Left ventricle myocardium inferior (tissue), 1 donor: ENCODE measurements around the gene HLA-E. TPM values are rescaled to one million over a fixed set of nuclear protein-coding genes. Genes with fewer than 3 reads are reported as not detected.

Experiments used
- DNase-seq: peaks from one replicate; pipeline ENCODE4 v3.0.0-alpha.2; 2020
- H3K27ac ChIP-seq: fragments of 200-600 bp; replicated peaks from 2 replicates; pipeline ENCODE4 v1.8.0; 2021
- H3K27me3 ChIP-seq: fragments of 200-600 bp; 2 replicates; pipeline ENCODE4 v1.8.0; 2021; ENCODE audit warnings: low read depth
- H3K36me3 ChIP-seq: fragments of 200-600 bp; 2 replicates; pipeline ENCODE4 v1.8.0; 2021
- H3K4me1 ChIP-seq: fragments of 200-600 bp; 2 replicates; pipeline ENCODE4 v1.8.0; 2021
- H3K4me3 ChIP-seq: fragments of 200-600 bp; 2 replicates; pipeline ENCODE4 v1.8.0; 2021; ENCODE audit warnings: mild to moderate bottlenecking, moderate library complexity
- H3K9me3 ChIP-seq: fragments of 200-600 bp; replicated peaks from 2 replicates; pipeline ENCODE4 v1.8.0; 2021
- CTCF ChIP-seq: fragments of 200-600 bp; IDR thresholded peaks from 2 replicates; pipeline ENCODE4 v1.8.0; 2021; ENCODE audit warnings: antibody characterized with exemption, mild to moderate bottlenecking, borderline replicate concordance
- intact Hi-C: fragments of 100-400 bp; cut with micrococcal nuclease; formaldehyde crosslinking; loops from one replicate; pipeline ENCODE4 v1.11.0; 2022
- long read RNA-seq: library from polyadenylated mRNA; unstranded; transcript quantifications from one replicate; pipeline ENCODE4 v2.0.0, GENCODE V29; 2021
- total RNA-seq: library from RNA; stranded (reverse); fragmentation: NEBNext Ultra II Directional; extraction: Animal tissue kit (Norgen Biotek cat#: 25700); gene quantifications from one replicate; pipeline ENCODE4 v1.2.1, GENCODE V29; 2021
- donor health status: DM: no; HTN: yes; CAD: no; lungs with severe emphysema.

Gene HLA-E
- total RNA-seq, result 142 TPM
- long read RNA-seq, transcript HLA-E-201 (8 exons, 2,601 nt), result major isoform, 260 of 346 reads
- long read RNA-seq, partial matches to known transcripts, result 77 of 346 reads
- long read RNA-seq, other reads (novel, unspliced or antisense), result 9 of 346 reads

DNA sequence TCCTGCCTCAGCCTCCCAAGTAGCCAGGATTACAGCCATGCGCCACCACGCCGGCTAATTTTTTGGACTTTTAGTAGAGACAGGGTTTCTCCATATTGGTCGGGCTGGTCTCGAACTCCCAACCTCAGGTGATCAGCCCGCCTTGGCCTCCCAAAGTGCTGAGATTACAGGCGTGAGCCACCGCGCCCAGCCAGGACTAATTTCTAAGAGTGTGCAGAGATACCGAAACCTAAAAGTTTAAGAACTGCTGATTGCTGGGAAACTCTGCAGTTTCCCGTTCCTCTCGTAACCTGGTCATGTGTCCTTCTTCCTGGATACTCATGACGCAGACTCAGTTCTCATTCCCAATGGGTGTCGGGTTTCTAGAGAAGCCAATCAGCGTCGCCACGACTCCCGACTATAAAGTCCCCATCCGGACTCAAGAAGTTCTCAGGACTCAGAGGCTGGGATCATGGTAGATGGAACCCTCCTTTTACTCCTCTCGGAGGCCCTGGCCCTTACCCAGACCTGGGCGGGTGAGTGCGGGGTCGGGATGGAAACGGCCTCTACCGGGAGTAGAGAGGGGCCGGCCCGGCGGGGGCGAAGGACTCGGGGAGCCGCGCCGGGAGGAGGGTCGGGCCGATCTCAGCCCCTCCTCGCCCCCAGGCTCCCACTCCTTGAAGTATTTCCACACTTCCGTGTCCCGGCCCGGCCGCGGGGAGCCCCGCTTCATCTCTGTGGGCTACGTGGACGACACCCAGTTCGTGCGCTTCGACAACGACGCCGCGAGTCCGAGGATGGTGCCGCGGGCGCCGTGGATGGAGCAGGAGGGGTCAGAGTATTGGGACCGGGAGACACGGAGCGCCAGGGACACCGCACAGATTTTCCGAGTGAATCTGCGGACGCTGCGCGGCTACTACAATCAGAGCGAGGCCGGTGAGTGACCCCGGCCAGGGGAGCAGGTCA, at the start of gene HLA-E:
HLA-E (plus strand) TSS at position 429 of the 945 bp plus-strand sequence; CDS start at position 452, 23 bp downstream.
- DNase-seq, result peak; percentile 87
- TF ChIP-seq CTCF, result no peak
- Histone ChIP-seq H3K27me3 (no peaks in the 10 kb centered on the region), H3K9me3 (no peaks in the 10 kb centered on the region), H3K4me1 (peaks cover 50% of the 10 kb centered on the region), H3K4me3 (peak within 1 kb of the TSS; percentile 99), H3K36me3 (peaks cover 40% of the 10 kb centered on the region), H3K27ac (peak within 1 kb of the TSS; percentile 99)
- intact Hi-C loops, result no loop called here

DNA sequence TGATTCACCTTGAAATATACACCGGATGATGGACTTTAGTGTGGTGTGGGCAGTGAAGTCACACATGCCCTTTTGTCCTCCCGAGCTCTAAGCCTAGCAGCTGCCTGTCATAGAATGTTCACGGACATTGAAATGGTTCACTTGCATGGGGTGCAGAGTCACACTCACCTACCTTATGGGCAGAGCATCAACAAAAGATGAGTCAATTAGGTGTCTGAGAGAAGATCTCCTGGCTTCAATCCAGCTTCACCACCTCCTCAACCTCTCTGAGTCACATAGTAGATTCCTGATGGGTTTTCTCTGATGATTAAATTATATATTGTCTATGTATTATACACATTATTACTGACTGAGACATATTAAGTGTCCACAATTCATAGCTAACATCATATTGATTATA, 48.1 kb upstream of the HLA-E start:
- no peak overlapping the region for H3K4me3 ChIP-seq
- intact Hi-C loops, result no loop called here
- TF ChIP-seq CTCF, result no peak
- H3K9me3 ChIP-seq, result no peaks in the 10 kb centered on the region
- H3K4me1 ChIP-seq, result no peaks in the 10 kb centered on the region
- H3K36me3 ChIP-seq, result no peaks in the 10 kb centered on the region
- no peak for DNase-seq
- peaks cover 89% of the 10 kb centered on the region for H3K27me3 ChIP-seq
- no peak overlapping the region for H3K27ac ChIP-seq

DNA sequence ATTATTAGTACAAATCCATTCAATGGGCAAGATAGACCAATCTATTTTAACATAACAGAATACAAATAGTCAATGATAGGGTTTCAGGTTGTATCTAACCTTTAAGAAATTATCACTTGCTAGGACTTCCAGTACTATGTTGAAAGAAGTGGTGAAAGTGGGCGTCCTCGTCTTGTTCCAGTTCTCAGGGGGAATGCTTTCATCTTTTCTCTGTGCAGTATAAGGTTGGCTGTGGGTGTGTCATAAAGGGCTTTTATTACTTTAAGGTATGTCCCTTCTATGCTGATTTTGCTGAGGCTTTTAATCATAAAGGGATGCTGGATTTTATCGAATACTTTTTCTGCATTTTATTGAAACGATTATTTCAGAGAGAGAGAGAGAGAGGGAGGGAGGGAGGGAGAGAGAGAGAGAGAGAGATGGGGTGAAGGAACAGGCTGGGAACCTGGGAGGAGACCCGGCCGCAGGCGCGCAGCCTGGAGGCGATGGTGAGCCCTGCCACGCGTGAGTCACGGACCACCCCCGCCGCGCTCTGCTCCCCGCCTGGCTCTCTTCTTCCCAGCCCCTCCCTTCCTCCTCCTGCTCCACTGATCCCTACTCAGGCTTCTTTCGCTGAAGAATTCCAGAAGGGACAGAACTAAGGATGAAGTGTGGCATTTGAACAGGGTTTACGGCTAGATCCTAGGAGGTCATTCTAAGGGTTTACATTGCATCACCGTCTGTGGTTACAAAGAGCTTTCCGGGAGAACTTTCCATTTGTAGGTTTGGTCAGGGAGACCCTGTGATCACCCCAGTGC, 45.5 kb upstream of the HLA-E start:
- DNase-seq, result no peak
- no peak overlapping the region for H3K4me3 ChIP-seq
- H3K36me3 ChIP-seq, result no peaks in the 10 kb centered on the region
- no peak overlapping the region for H3K27ac ChIP-seq
- intact Hi-C loops, result no loop called here
- no peaks in the 10 kb centered on the region for H3K4me1 ChIP-seq
- no peak for TF ChIP-seq CTCF
- peaks cover 100% of the 10 kb centered on the region for H3K27me3 ChIP-seq
- no peaks in the 10 kb centered on the region for H3K9me3 ChIP-seq

DNA sequence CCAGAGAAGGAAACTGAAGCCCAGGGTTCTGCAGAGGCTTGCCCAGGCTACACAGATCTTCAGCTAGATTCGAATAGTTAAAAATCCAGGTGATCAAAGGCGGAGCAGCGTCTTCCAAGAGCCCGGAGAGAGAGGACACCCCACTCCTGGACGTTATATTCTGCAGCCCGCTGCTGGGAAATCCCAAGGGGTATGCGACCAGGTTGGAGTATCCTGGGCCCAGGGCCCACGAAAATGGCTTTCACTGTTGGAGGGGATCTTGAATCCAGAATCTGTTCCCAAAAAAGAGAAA, 44.9 kb upstream of the HLA-E start:
- Histone ChIP-seq H3K27ac (no peak overlapping the region), H3K4me1 (no peaks in the 10 kb centered on the region), H3K9me3 (no peaks in the 10 kb centered on the region), H3K27me3 (peaks cover 100% of the 10 kb centered on the region), H3K4me3 (no peak overlapping the region), H3K36me3 (no peaks in the 10 kb centered on the region)
- intact Hi-C loops, result no loop called here
- TF ChIP-seq CTCF, result no peak
- DNase-seq, result no peak

GRCh38 chr6:30446259-30446658, 43.0 kb upstream of the HLA-E start:
- H3K36me3 ChIP-seq, result no peaks in the 10 kb centered on the region
- DNase-seq, result no peak
- H3K4me1 ChIP-seq, result peaks cover 10% of the 10 kb centered on the region
- H3K27ac ChIP-seq, result no peak overlapping the region
- intact Hi-C loops, result no loop called here
- no peak overlapping the region for H3K4me3 ChIP-seq
- H3K27me3 ChIP-seq, result peaks cover 100% of the 10 kb centered on the region
- no peaks in the 10 kb centered on the region for H3K9me3 ChIP-seq
- TF ChIP-seq CTCF, result no peak
